NCI-H2029 treated with DMSO at 0.1 percent for 48 hours (cell line): ENCODE results near the gene SF3A1.

Source experiments
- DNase-seq: peaks from one replicate; lab custom pipeline; 2025; lab: John Stamatoyannopoulos, UW

The SF3A1 gene

DNA sequence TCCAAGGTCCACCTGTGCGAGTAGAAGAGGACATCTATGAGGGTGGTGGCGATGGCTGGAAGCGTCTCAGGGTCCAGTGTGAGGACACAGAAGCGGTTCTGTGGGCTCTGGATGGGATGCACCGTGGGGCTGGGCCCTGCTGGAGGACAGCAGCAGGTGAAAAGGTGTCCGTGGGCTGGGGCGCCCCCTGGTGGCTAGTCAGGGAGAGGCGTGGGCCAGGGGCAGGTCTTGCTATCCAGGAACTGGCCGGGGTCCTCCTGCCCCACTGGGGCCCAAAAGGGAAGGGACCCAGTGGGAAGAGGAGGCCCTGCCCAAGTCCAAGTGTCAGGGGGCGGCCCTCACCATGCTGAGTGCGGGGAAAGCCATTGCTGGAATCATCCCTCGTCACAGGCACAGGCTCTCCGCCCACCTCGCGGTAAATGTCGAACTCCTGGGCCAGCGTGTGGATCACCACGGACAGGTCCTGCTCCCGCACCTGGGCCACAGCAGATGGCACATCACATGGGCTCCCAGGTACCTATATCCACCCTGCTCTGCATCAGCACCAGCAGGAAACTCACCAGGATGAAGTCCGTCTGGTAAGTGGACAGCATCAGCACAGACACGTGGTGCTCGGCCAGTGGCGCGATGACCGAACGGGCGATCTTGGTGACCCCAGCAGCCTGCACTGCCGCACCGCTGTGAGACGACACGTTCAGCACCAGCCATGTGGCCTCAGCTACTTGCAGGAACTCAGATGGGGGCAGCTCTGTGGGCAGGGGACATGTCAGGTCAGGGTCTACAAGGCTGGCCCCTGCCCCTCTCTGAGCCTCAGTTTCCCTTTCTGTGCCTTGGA, 69.7 kb downstream of the SF3A1 start:
- DNase-seq = no peak

DNA sequence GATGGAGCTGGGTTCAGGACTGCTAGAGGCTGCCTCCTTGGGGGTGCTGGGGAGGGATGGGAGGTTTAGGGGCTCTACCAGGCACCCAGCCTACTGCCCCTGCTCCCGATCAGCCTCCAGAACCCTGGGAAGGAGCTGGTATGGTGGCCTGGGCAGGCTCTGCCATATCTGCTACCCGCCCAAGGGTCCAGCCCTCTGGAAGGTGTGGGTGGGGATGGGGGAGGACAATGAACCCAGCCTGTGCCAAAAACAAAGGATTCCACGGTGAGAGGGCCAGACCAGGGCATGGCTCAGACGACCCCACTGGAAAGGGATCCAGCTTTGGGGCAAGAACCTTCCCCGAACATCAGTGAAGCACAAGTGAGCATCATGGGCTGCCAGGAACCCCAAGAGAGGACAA, 70.4 kb downstream of the SF3A1 start:
- no peak for DNase-seq

- DNase-seq = no peak
Measured at GRCh38 chr22:30285846-30286200, 70.9 kb downstream of the SF3A1 start.

DNA sequence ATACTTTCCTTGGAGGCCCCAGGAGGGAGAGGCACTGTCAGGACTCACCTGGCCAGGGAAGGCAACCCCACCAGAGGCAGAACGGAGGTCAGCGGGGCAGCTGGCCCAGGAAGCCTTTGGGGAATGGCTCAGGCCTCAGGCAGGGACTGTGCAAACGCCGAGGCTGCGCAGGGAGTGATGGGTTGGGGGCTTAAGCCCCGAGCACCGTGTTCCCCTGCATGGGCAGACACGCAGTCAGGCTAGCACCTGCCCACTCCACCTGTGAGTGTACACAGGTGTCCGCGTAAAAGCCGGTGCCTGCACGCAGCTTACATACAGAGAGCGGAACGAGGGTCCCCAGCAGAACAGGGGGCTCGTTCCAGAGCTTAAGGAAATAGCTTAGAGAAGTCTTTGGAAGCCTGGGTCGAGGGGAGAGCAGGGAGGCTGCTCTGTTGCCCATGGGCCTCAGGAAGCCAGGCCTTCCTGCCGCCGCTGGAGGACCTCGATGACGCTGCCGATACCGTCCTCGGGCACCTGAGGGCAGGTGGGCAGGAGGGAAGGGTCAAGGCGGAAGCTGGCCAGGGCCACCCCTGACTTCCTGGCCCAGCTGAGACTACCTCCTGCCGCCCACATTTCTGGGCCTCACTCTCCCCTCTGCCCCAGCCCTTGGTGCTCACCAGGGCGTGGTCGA, 71.4 kb downstream of the SF3A1 start:
- DNase-seq = no peak

- DNase-seq = no peak
Measured at GRCh38 chr22:30284666-30285065, 72.0 kb downstream of the SF3A1 start.

DNA sequence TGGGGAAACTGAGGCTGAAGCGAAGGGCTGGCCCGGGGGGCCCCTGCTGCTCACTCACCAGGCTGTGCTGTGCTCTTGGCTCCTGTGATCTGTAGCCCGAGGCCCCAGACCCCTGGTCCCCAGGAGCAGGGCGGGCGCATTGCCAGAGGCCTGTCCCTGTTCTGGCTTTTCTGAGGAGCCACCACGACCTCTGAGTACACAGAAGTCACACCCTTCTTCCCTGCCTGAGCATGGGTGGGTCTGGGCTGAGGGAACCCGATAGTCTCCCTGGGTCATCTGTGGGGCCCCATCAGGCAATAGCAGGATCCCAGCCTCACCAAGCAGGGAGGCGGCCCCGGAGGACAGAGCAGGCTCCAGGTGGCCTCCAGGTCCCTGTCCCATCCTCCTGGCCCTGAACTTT, 72.5 kb downstream of the SF3A1 start:
- DNase-seq = no peak

GRCh38 chr22:30283342-30283741, 73.4 kb downstream of the SF3A1 start:
- DNase-seq = no peak

- no peak for DNase-seq
Measured at GRCh38 chr22:30282616-30283046, 74.1 kb downstream of the SF3A1 start.
